ENCODE measurements around the gene C2orf68. TPM values are rescaled to one million over a fixed set of nuclear protein-coding genes. Genes with fewer than 3 reads are reported as not detected.
"Not testable (repeated sequence)": the region's sequence is repeated elsewhere in the genome, so short reads cannot be mapped to it uniquely, and the experiment has no call there.

C2orf68 gene
- total and polyA plus RNA-seq, 12 donors = 11.7 to 48.9 (median 27.5) TPM

GRCh38 chr2:85564144-85564563 lies 47.7 kb downstream of the C2orf68 start:
- H3K27me3 ChIP-seq = no peaks in the 10 kb centered on the region
- WGBS, 4 donors = 77 to 94% (median 83%) methylated on average over 5 of the region's 5 CpGs
- TF ChIP-seq CTCF (IDR thresholded peaks at IDR 0.05) (no peak), POLR2A (IDR thresholded peaks at IDR 0.05) (no peak)
- no peaks in the 10 kb centered on the region for H3K36me3 ChIP-seq (replicated peaks in 1 of 2)
- DNase-seq = no peak
- intact Hi-C loops (cut with DNase I) = no loop called here
- H3K9me3 ChIP-seq (replicated peaks in 1 of 3) = no peaks in the 10 kb centered on the region
- H3K4me1 ChIP-seq (replicated peaks in 1 of 2) = peaks cover 8 to 20% of the 10 kb centered on the region in 2 donors
- H3K27ac ChIP-seq = peak overlapping the region in 1 of 5 donors; percentile 13
- no peak overlapping the region for H3K4me3 ChIP-seq

GRCh38 chr2:85561280-85562212 lies 50.3 kb downstream of the C2orf68 start, which contains the start of gene GGCX:
Gene GGCX (minus strand): TSS chr2:85561493. CDS start chr2:85561428, 65 bp downstream.
- Histone ChIP-seq H3K4me1 (replicated peaks in 1 of 2) (peaks cover 8 to 27% of the 10 kb centered on the region in 2 donors), H3K4me3 (peak within 1 kb of the TSS; percentile 43 to 94 (median 74)), H3K36me3 (replicated peaks in 1 of 2) (peaks cover 0 to 14% of the 10 kb centered on the region in 2 donors), H3K27me3 (no peaks in the 10 kb centered on the region), H3K27ac (peak within 1 kb of the TSS; percentile 59 to 95 (median 86)), H3K9me3 (replicated peaks in 1 of 3) (no peaks in the 10 kb centered on the region)
- WGBS, 4 donors = 3 to 8% (median 5%) methylated on average over 24 to 64 of the region's 64 CpGs
- peak; percentile 94 to 97 (median 96) for DNase-seq
- intact Hi-C loops (cut with DNase I) = no loop called here
- TF ChIP-seq POLR2A (IDR thresholded peaks at IDR 0.05) (peak; percentile 54 to 82), CTCF (IDR thresholded peaks at IDR 0.05) (peak in 4 of 6 experiments; percentile 24 to 59 (median 31))

DNA sequence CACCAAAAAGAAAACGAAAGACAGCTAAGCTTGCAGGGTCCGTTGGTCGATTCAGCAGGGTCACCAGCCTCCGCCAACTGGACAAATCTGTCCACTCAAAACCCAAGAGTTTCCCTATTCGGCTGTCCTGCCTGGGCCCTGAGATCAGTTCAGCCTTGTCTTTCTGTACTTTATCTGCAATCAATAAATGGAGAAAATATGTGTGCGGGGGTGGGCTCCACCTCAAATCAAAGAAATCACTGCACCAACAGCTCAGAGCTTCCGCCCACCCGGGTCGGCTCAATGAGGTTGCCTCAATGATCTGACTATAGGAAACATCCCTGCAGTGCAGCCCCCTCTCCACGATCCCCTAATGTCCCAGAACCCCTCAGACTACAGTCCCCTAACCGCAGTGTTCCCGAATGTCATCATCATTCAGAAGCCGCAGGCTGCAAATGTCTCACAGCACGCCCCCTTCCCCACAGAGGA lies 51.0 kb downstream of the C2orf68 start:
- intact Hi-C loops (cut with DNase I) = no loop called here
- H3K4me1 ChIP-seq (replicated peaks in 1 of 2) = peaks cover 8 to 27% of the 10 kb centered on the region in 2 donors
- 1 to 11% (median 3%) methylated on average over 5 to 14 of the region's 14 CpGs for WGBS, 4 donors

GRCh38 chr2:85560403-85560726 lies 51.5 kb downstream of the C2orf68 start:
- intact Hi-C loops (cut with DNase I); H3K27ac ChIP-seq; H3K9me3 ChIP-seq (replicated peaks in 1 of 3); DNase-seq; H3K27me3 ChIP-seq: not testable (repeated sequence)
- peak overlapping the region in 2 of 4 donors; percentile 94 for H3K4me3 ChIP-seq
- WGBS, 4 donors = 80 to 83% (median 82%) methylated on average over 12 of the region's 12 CpGs
- H3K36me3 ChIP-seq (replicated peaks in 1 of 2) = peaks cover 0 to 16% of the 10 kb centered on the region in 2 donors
- peaks cover 8 to 27% of the 10 kb centered on the region in 2 donors for H3K4me1 ChIP-seq (replicated peaks in 1 of 2)

More for the DNA sequence above, 51.0 kb downstream of the C2orf68 start:
- H3K27ac ChIP-seq = peak overlapping the region in 4 of 5 donors; percentile 81 to 95 (median 87)
- H3K9me3 ChIP-seq (replicated peaks in 1 of 3) = no peaks in the 10 kb centered on the region
- DNase-seq = no peak
- TF ChIP-seq CTCF (IDR thresholded peaks at IDR 0.05) = no peak
- TF ChIP-seq POLR2A (IDR thresholded peaks at IDR 0.05) = no peak
- H3K4me3 ChIP-seq = peak overlapping the region; percentile 43 to 94 (median 74)
- H3K36me3 ChIP-seq (replicated peaks in 1 of 2) = peaks cover 0 to 16% of the 10 kb centered on the region in 2 donors
- H3K27me3 ChIP-seq = no peaks in the 10 kb centered on the region

Data from adrenal gland (tissue), 12 donors.